ENCODE data around the gene HERC2. TPM values are rescaled to one million over a fixed set of nuclear protein-coding genes. Genes with fewer than 3 reads are reported as not detected.

Gene HERC2
- total RNA-seq, 1 experiment from 2014 or later = 69.7 TPM

GRCh38 chr15:28084547-28084946, 237.4 kb downstream of the HERC2 start:
- DNase-seq (ENCODE audit: low read depth, low spot score) = no peak

DNA sequence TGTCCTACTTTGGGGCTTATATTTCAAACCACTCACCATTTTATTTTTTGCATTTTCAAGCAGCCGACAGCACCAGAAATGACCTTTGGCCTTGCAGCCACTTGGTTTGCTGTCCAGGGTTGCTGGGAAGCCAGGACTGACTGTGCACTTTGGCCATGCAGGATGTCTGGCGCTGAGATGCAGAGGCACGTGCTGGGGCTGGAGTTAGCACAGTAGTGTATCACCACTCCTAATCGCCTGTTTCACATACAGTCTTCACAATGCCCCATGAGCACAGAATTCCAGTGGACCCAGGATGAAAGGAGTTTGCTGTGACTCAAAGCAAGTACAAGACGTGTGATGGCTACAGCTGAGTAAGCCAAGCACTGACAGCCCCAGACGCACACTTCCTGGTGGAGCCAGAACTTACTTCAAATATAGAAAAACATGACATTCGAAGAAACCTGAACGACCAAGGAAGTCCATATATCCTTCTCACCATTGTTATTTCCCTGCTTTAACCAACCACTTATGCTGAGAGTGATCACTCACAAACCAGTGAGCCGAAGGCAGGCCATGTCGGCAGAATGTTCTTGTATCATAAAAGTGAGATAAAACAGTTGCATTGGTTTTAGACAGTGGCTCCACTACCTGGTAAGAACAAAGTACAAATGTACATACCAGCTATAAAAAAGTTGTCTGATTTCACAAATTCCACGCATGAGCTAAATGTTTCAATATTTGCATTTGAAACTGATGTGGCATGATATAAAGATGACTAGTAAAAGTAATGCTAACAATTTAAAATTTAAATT, 238.9 kb downstream of the HERC2 start:
- TF ChIP-seq POLR2AphosphoS5 (IDR thresholded peaks at IDR 0.05; ENCODE audit: low read depth, low read length) (no peak), SIN3A (IDR thresholded peaks at IDR 0.05; ENCODE audit: borderline replicate concordance, insufficient read depth, low read depth, low read length) (no peak), CTCF (IDR thresholded peaks at IDR 0.05) (no peak), REST (IDR thresholded peaks at IDR 0.05; ENCODE audit: insufficient read depth in 1 of 2, low read depth in 2 of 2, low read length in 1 of 2) (no peak), TCF7L2 (IDR thresholded peaks at IDR 0.05; ENCODE audit: low read depth, low read length) (no peak)
- Histone ChIP-seq H3K27ac (ENCODE audit: low read length) (no peak overlapping the region), H3K4me1 (ENCODE audit: control insufficient read depth, insufficient read depth, low read length) (no peaks in the 10 kb centered on the region), H3K36me3 (ENCODE audit: control insufficient read depth, insufficient read depth, low read length) (no peaks in the 10 kb centered on the region), H3K4me3 (ENCODE audit: low read depth in 2 of 2, low read length in 2 of 2) (no peak overlapping the region), H3K9me3 (ENCODE audit: control insufficient read depth, insufficient read depth, low read depth, low read length) (no peaks in the 10 kb centered on the region), H3K27me3 (ENCODE audit: control insufficient read depth, insufficient read depth, low read length) (no peaks in the 10 kb centered on the region)
- CTCF ChIA-PET = interaction anchor here (0.6 kb wide), 1 partner anchor 10 kb away, joined by 3 read pairs; no protein-coding TSS in a partner anchor
- POLR2A ChIA-PET = no interaction called here
- in situ Hi-C loops (cut with HindIII; ENCODE audit: low pct_unique_long_range_greater_than_20kb, low sequenced_read_pairs) (no loop called here), intact Hi-C loops (cut with micrococcal nuclease; ENCODE audit: unreplicated experiment) (no loop called here)
- DNase-seq (ENCODE audit: low read depth, low spot score) = no peak
- no peak for ATAC-seq
- BruUV-seq (replicated peaks) = no TSS peak

More at GRCh38 chr15:28084547-28084946, 237.4 kb downstream of the HERC2 start:
- Histone ChIP-seq H3K4me1 (ENCODE audit: control insufficient read depth, insufficient read depth, low read length) (no peaks in the 10 kb centered on the region), H3K4me3 (ENCODE audit: low read depth in 2 of 2, low read length in 2 of 2) (no peak overlapping the region), H3K9me3 (ENCODE audit: control insufficient read depth, insufficient read depth, low read depth, low read length) (no peaks in the 10 kb centered on the region), H3K27ac (ENCODE audit: low read length) (no peak overlapping the region), H3K36me3 (ENCODE audit: control insufficient read depth, insufficient read depth, low read length) (no peaks in the 10 kb centered on the region), H3K27me3 (ENCODE audit: control insufficient read depth, insufficient read depth, low read length) (no peaks in the 10 kb centered on the region)
- no peak for ATAC-seq
- ChIA-PET POLR2A (no interaction called here), CTCF (no interaction called here)
- TF ChIP-seq CTCF (IDR thresholded peaks at IDR 0.05) (no peak), TCF7L2 (IDR thresholded peaks at IDR 0.05; ENCODE audit: low read depth, low read length) (no peak)
- no TSS peak for BruUV-seq (replicated peaks)
- intact Hi-C loops (cut with micrococcal nuclease; ENCODE audit: unreplicated experiment) (no loop called here), in situ Hi-C loops (cut with HindIII; ENCODE audit: low pct_unique_long_range_greater_than_20kb, low sequenced_read_pairs) (no loop called here)
